ENCODE data around the gene OR6K2.
"Not testable (repeated sequence)": the region's sequence is repeated elsewhere in the genome, so short reads cannot be mapped to it uniquely, and the experiment has no call there.

Gene OR6K2

GRCh38 chr1:158700552-158700951 is at the start of gene OR6K2:
OR6K2 (minus strand) TSS chr1:158700652; CDS start chr1:158700652, 0 bp downstream.
- DNase-seq = no peak

GRCh38 chr1:158735848-158736247 is 35.4 kb upstream of the OR6K2 start:
- no peak for DNase-seq

GRCh38 chr1:158732524-158732923 is 32.1 kb upstream of the OR6K2 start:
- no peak for DNase-seq

- no peak for DNase-seq
Measured at GRCh38 chr1:158731707-158732106, 31.3 kb upstream of the OR6K2 start.

- DNase-seq = no peak
Measured at GRCh38 chr1:158730453-158730852, 30.0 kb upstream of the OR6K2 start.

- no peak for DNase-seq
Measured at GRCh38 chr1:158728510-158729225, 28.2 kb upstream of the OR6K2 start.

DNA sequence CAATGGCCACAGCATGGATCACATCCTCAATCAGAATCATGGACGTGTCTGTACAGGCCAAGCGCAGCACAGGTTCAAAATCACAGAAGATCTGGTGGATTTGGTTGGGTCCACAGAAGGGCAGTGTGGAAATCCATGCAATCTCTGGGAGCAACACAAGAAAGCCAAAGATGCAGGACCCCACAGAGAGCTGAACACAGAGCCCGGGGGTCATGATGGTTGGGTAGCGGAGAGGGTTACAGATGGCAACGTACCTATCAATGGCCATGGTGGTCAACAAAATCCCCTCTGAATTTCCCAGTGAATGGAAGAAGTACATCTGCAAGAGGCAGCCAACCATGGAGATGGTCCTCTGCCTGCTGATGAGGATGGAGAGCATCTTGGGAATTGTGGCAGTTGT is 24.0 kb upstream of the OR6K2 start:
- no peak for DNase-seq

- no peak for DNase-seq
Measured at GRCh38 chr1:158720620-158721019, 20.2 kb upstream of the OR6K2 start, which contains the start of gene OR6K3. OR6K3 (minus strand) TSS chr1:158720720; CDS start chr1:158718115, 2,605 bp downstream.

DNA sequence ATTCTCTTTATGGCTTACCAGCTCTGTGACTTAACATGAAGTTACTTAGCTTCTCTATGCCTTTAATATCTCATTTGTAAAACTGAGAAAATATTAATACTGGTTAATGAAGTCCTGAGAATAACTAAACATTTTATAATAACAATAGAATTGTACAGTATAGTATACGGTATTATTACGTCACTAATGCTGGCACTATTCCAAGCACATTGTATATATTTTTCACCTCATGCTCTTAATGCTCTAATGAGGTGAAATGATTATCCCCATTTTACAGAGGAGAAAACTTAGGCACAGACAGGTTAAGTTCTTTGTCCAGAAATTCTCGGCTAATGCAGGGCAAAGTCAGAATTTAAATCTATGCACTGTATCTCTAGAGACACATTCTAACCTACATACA is 19.2 kb upstream of the OR6K2 start:
- no peak for DNase-seq

- no peak for DNase-seq
Measured at GRCh38 chr1:158717344-158717743, 16.9 kb upstream of the OR6K2 start.

DNA sequence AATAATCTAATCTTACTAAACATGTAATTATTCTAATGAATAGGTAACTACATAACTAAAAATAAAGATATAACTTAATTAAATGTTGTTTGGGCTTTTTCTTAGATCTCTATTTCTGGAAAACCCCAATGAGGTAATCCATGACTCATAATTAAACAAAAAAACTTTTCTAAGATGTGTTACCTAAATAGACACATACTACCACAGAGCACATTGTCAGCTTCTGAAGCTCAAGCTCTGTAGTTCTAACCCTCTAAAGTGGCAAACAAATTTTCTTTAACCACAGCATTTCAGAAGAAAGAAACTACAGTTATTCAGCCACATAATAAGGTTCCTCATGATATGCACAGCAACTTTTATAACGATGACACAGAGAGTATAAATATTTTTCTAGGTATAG is 15.9 kb upstream of the OR6K2 start:
- no peak for DNase-seq

DNA sequence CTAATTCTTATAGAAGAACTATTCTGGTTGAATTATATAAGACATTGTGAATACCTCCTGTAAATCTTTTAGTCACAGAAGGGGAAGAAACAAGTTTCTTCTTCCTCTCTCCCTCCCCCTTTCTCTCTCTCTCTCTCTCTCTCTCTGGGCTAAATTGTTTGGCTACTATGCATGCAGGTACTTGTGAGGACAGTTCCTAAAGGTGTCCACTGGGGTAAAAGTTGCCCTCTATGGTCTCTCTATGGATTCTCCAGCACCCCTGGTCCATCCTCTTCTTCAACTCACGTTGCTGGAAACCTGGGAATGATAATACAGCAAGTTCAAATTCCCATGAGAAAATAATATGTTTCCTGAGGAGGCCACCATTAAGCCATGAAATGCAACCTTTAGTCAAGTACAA is 14.3 kb upstream of the OR6K2 start:
- no peak for DNase-seq

GRCh38 chr1:158711098-158711497 is 10.6 kb upstream of the OR6K2 start:
- DNase-seq = no peak

GRCh38 chr1:158706096-158706495 is 5.6 kb upstream of the OR6K2 start:
- DNase-seq = no peak

DNA sequence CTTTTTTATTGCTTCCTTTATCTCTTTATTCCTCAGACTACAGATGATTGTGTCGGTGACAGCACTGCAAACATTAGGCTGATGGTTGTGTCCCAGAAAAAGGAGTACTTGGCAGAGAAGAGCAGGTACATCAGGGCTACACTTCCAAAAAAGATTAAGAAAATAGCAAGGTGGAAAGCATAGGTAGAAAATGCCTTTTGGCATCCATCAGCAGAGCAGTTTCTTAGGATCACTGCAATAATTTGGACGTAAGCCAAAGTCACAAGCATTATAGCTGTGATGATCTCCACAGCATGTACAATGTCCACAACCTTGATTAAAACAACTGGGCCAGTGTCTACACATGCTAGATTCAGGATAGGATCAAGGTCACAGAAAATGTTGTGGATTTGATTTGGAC is 5.9 kb downstream of the OR6K2 start:
- DNase-seq = no peak

DNA sequence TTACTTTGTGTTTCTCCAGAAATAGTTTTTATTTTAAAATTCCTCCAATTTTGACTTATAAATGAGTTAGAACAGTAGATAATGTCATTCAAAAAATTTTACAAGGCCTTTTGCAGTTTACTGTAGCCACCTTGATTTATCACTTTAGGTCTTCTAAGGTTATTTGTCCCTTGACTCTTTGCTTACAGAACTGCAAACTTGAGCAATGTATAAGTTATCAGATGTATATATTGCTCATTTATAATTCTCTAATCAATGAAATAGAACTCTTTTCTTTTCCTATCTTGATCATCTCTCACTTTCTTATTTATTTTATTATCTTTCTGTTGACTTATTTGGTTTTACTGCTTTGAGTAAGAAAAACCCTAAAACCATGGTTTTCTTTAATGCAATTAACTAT is 8.1 kb downstream of the OR6K2 start:
- no peak for DNase-seq

DNA sequence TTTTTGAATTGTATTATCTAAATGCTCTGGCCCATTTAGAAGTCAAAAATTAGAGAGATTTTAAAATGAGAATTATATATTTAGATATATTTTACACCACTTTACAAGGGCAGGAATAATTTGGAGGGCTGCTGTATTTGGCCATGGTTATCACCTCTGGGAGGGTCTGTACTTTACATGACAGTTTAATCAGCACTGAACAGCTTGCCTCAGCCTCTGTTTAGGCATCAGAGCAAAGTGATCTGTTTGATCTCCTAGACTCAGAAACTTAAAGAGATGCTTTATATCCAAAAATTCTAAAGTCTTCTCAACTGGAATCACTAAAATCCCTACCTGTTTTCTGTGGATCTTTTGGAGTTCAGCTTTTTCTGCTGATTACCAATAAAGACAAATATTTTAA is 8.5 kb downstream of the OR6K2 start:
- DNase-seq = no peak

DNA sequence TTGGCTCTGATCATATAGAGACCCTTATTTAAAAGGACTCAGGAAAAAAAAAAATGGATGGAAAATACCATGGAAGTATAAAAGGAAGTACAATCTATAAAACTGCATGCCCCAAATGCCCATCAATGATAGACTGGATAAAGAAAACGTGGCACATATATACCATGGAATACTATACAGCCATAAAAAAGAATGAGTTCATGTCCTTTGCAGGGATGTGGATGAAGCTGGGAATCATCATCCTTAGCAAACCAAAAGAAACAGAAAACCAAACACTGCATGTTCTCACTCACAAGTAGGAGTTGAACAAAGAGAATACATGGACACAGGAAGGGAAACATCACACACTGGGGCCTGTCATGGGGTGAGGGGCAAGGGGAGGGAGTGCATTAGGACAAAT is 9.3 kb downstream of the OR6K2 start:
- not testable (repeated sequence) for DNase-seq

DNA sequence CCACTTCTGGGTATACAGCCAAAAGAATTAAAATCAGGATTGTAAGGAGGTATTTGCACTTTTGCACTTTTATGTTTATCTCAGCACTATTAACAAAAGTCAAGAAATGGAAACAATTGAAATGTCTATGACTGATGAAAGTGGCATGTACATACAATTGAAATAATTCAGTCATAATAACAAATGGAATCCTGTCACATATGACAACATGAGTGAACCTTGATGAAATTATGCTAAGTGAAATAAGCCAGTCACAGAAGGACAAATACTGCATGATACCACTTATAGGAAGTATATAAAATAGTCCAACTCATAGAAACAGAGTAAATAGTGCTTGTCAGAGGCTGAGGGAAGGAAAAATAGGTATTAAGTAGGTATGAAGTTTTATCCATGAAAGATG is 10.6 kb downstream of the OR6K2 start:
- no peak for DNase-seq

DNA sequence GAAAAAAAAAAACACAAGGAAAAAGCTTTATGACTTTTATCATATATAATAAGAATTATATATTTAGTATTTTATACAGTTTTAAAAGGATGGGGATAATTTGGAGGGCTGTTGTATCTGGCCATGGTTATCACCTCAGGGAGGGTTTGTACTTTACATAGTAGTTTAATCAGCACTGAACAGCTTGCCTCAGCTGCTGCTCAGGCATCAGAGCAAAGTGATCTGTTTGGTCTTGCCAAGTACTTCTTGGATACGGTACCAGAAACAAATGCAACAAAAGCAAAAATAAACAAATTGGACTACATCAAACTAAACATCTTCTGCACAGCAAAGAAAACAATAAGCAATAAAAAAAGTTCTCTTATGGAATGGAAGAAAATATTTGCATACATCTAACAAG is 11.3 kb downstream of the OR6K2 start:
- no peak for DNase-seq

GRCh38 chr1:158688343-158688742 is 12.1 kb downstream of the OR6K2 start:
- DNase-seq = not testable (repeated sequence)

- no peak for DNase-seq
Measured at GRCh38 chr1:158687037-158687436, 13.4 kb downstream of the OR6K2 start.

- DNase-seq = no peak
Measured at GRCh38 chr1:158686111-158687009, 14.1 kb downstream of the OR6K2 start, which contains the start of gene SPTA1. SPTA1 (minus strand) TSS chr1:158686715; CDS start chr1:158686517, 198 bp downstream.

- DNase-seq = no peak
Measured at GRCh38 chr1:158685085-158685484, 15.4 kb downstream of the OR6K2 start.
